ENCODE data around the gene GRXCR2. TPM values are rescaled to one million over a fixed set of nuclear protein-coding genes. Genes with fewer than 3 reads are reported as not detected.

Gene GRXCR2
- total RNA-seq, 2 experiments from 2014 or later, result not detected

- no peaks in the 10 kb centered on the region for H3K4me1 Mint-ChIP-seq
- H3K9me3 Mint-ChIP-seq (ENCODE audit: low read depth), result no peaks in the 10 kb centered on the region
- H3K27me3 Mint-ChIP-seq, result peaks cover 18% of the 10 kb centered on the region
- CTCF ChIA-PET, result no interaction called here
- no peak for DNase-seq
- no peak overlapping the region for H3K4me3 Mint-ChIP-seq
- H3K27ac Mint-ChIP-seq, result no peak overlapping the region
- no peaks in the 10 kb centered on the region for H3K36me3 Mint-ChIP-seq
- ATAC-seq, result no peak
Observed at GRCh38 chr5:145859897-145860296, 12.9 kb downstream of the GRXCR2 start.

GRCh38 chr5:145859453-145859852 lies 13.4 kb downstream of the GRXCR2 start:
- H3K36me3 Mint-ChIP-seq, result no peaks in the 10 kb centered on the region
- H3K9me3 Mint-ChIP-seq (ENCODE audit: low read depth), result no peaks in the 10 kb centered on the region
- no peak overlapping the region for H3K4me3 Mint-ChIP-seq
- H3K4me1 Mint-ChIP-seq, result no peaks in the 10 kb centered on the region
- CTCF ChIA-PET, result no interaction called here
- ATAC-seq, result no peak
- H3K27me3 Mint-ChIP-seq, result peaks cover 18% of the 10 kb centered on the region
- H3K27ac Mint-ChIP-seq, result no peak overlapping the region
- DNase-seq, result no peak

- H3K9me3 Mint-ChIP-seq (ENCODE audit: low read depth), result no peaks in the 10 kb centered on the region
- DNase-seq (no peak), ATAC-seq (no peak)
- CTCF ChIA-PET, result no interaction called here
- H3K4me3 Mint-ChIP-seq, result no peak overlapping the region
- H3K36me3 Mint-ChIP-seq, result no peaks in the 10 kb centered on the region
- no peak overlapping the region for H3K27ac Mint-ChIP-seq
- peaks cover 18% of the 10 kb centered on the region for H3K27me3 Mint-ChIP-seq
- no peaks in the 10 kb centered on the region for H3K4me1 Mint-ChIP-seq
Observed at GRCh38 chr5:145858959-145859358, 13.9 kb downstream of the GRXCR2 start.

GRCh38 chr5:145856285-145856818 lies 16.5 kb downstream of the GRXCR2 start:
- ATAC-seq (no peak), DNase-seq (no peak)
- no peaks in the 10 kb centered on the region for H3K4me1 Mint-ChIP-seq
- peaks cover 14% of the 10 kb centered on the region for H3K27me3 Mint-ChIP-seq
- H3K36me3 Mint-ChIP-seq, result no peaks in the 10 kb centered on the region
- H3K4me3 Mint-ChIP-seq, result no peak overlapping the region
- no peaks in the 10 kb centered on the region for H3K9me3 Mint-ChIP-seq (ENCODE audit: low read depth)
- H3K27ac Mint-ChIP-seq, result no peak overlapping the region
- CTCF ChIA-PET, result no interaction called here

GRCh38 chr5:145855763-145856267 lies 17.0 kb downstream of the GRXCR2 start:
- Mint-ChIP-seq H3K27me3 (peaks cover 14% of the 10 kb centered on the region), H3K4me1 (no peaks in the 10 kb centered on the region), H3K27ac (no peak overlapping the region), H3K9me3 (ENCODE audit: low read depth) (no peaks in the 10 kb centered on the region), H3K36me3 (no peaks in the 10 kb centered on the region), H3K4me3 (no peak overlapping the region)
- CTCF ChIA-PET, result no interaction called here
- no peak for DNase-seq
- ATAC-seq, result no peak

GRCh38 chr5:145854651-145855258 lies 18.1 kb downstream of the GRXCR2 start:
- CTCF ChIA-PET, result interaction anchor here (1.3 kb wide), 1 partner anchor 14 kb away, joined by 3 read pairs; no protein-coding TSS in a partner anchor

GRCh38 chr5:145853781-145854376 lies 18.9 kb downstream of the GRXCR2 start:
- Mint-ChIP-seq H3K4me1 (no peaks in the 10 kb centered on the region), H3K4me3 (no peak overlapping the region), H3K27me3 (peaks cover 8% of the 10 kb centered on the region), H3K27ac (no peak overlapping the region), H3K9me3 (ENCODE audit: low read depth) (no peaks in the 10 kb centered on the region), H3K36me3 (no peaks in the 10 kb centered on the region)
- no peak for DNase-seq
- ATAC-seq, result no peak
- CTCF ChIA-PET, result interaction anchor here (1.3 kb wide), 1 partner anchor 13 kb away, joined by 3 read pairs; no protein-coding TSS in a partner anchor

More at GRCh38 chr5:145854651-145855258, 18.1 kb downstream of the GRXCR2 start:
- Mint-ChIP-seq H3K36me3 (no peaks in the 10 kb centered on the region), H3K9me3 (ENCODE audit: low read depth) (no peaks in the 10 kb centered on the region), H3K27ac (no peak overlapping the region), H3K4me1 (no peaks in the 10 kb centered on the region), H3K27me3 (peaks cover 9% of the 10 kb centered on the region), H3K4me3 (no peak overlapping the region)
- no peak for ATAC-seq
- no peak for DNase-seq

GRCh38 chr5:145852990-145853389 lies 19.8 kb downstream of the GRXCR2 start:
- ATAC-seq (no peak), DNase-seq (no peak)
- CTCF ChIA-PET, result no interaction called here
- Mint-ChIP-seq H3K4me3 (no peak overlapping the region), H3K4me1 (no peaks in the 10 kb centered on the region), H3K27me3 (peaks cover 11% of the 10 kb centered on the region), H3K27ac (no peak overlapping the region), H3K9me3 (ENCODE audit: low read depth) (no peaks in the 10 kb centered on the region), H3K36me3 (no peaks in the 10 kb centered on the region)

- no peaks in the 10 kb centered on the region for H3K4me1 Mint-ChIP-seq
- CTCF ChIA-PET, result no interaction called here
- no peaks in the 10 kb centered on the region for H3K36me3 Mint-ChIP-seq
- peaks cover 3% of the 10 kb centered on the region for H3K27me3 Mint-ChIP-seq
- no peak for DNase-seq
- no peaks in the 10 kb centered on the region for H3K9me3 Mint-ChIP-seq (ENCODE audit: low read depth)
- ATAC-seq, result no peak
- no peak overlapping the region for H3K4me3 Mint-ChIP-seq
- no peak overlapping the region for H3K27ac Mint-ChIP-seq
Observed at GRCh38 chr5:145848854-145849253, 24.0 kb downstream of the GRXCR2 start.

- DNase-seq (no peak), ATAC-seq (no peak)
- Mint-ChIP-seq H3K27ac (no peak overlapping the region), H3K36me3 (no peaks in the 10 kb centered on the region), H3K9me3 (ENCODE audit: low read depth) (no peaks in the 10 kb centered on the region), H3K4me3 (no peak overlapping the region), H3K27me3 (peaks cover 3% of the 10 kb centered on the region), H3K4me1 (no peaks in the 10 kb centered on the region)
- CTCF ChIA-PET, result no interaction called here
Observed at GRCh38 chr5:145847499-145848497, 25.0 kb downstream of the GRXCR2 start.

GRCh38 chr5:145846081-145846480 lies 26.7 kb downstream of the GRXCR2 start:
- no peaks in the 10 kb centered on the region for H3K9me3 Mint-ChIP-seq (ENCODE audit: low read depth)
- ATAC-seq (no peak), DNase-seq (no peak)
- H3K4me3 Mint-ChIP-seq, result no peak overlapping the region
- no peaks in the 10 kb centered on the region for H3K36me3 Mint-ChIP-seq
- no peaks in the 10 kb centered on the region for H3K4me1 Mint-ChIP-seq
- H3K27me3 Mint-ChIP-seq, result peaks cover 3% of the 10 kb centered on the region
- no peak overlapping the region for H3K27ac Mint-ChIP-seq
- CTCF ChIA-PET, result no interaction called here

GRCh38 chr5:145841299-145841698 lies 31.5 kb downstream of the GRXCR2 start:
- Mint-ChIP-seq H3K36me3 (no peaks in the 10 kb centered on the region), H3K4me1 (peaks cover 2% of the 10 kb centered on the region), H3K27ac (no peak overlapping the region), H3K4me3 (no peak overlapping the region), H3K9me3 (ENCODE audit: low read depth) (no peaks in the 10 kb centered on the region), H3K27me3 (peaks cover 5% of the 10 kb centered on the region)
- CTCF ChIA-PET, result no interaction called here
- DNase-seq (no peak), ATAC-seq (no peak)

GRCh38 chr5:145840458-145841132 lies 32.2 kb downstream of the GRXCR2 start:
- Mint-ChIP-seq H3K36me3 (no peaks in the 10 kb centered on the region), H3K4me3 (no peak overlapping the region), H3K27me3 (peaks cover 10% of the 10 kb centered on the region), H3K4me1 (peaks cover 7% of the 10 kb centered on the region), H3K27ac (no peak overlapping the region), H3K9me3 (ENCODE audit: low read depth) (no peaks in the 10 kb centered on the region)
- CTCF ChIA-PET, result interaction anchor here (1.2 kb wide), 1 partner anchor 13 kb away, joined by 3 read pairs; no protein-coding TSS in a partner anchor
- ATAC-seq, result no peak
- no peak for DNase-seq
